ENCODE data around the gene COL27A1.

The COL27A1 gene

DNA sequence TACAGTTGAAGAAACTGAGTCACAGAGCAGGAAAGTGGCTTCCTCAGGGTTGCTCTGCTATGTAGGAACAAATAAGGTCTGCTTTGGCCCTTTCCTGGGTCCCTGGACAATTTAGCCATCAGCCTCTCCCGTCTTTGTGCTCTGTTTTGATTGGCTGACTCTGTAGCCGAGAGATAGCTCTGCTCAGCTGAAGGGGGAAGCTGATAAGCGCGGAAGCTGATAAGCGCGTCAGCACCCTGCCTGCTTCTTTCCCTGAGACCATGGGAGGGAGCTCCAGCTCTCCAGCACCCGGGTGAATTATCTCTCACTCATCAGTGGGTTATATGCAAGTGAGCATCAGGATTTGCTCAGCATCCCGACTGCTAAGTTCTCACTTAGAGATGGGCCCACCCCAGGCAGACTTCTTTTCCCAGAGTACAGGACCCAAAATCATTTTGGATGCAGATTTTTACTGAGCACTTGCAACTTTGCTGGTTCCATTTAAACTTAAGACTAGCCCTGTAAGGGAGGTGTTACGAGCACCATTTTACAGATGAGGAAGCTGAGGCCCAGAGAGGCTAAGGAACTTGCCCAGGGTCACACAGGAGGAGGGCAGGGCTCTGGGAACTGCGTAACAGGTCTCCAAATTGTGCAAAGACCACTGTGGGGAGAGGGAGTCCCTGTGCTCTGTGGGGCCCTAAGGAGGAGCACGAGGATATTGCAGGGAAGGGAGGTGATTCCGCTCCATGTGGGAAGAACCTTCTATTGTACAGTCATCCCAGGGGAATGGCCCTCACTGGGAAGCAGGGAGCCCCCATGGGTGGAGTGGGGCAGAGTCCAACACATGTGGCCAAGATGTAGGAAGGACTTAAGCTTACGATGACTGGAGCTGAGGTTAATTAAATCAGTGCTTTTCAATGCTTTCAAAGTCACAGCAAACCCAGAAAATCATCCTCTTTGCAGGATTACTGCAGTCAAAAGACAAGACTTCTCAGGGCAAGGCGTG, 83.8 kb downstream of the COL27A1 start:
- H3K79me1 ChIP-seq (ENCODE audit: low read depth, low read length): no peaks in the 10 kb centered on the region
- H3K4me1 ChIP-seq (ENCODE audit: control insufficient read depth in 2 of 2, insufficient read depth in 1 of 2, low read depth in 1 of 2, low read length in 2 of 2): peaks cover 9 to 30% of the 10 kb centered on the region in 2 donors
- no peak overlapping the region for H4K91ac ChIP-seq (ENCODE audit: low read depth, low read length, poor library complexity)
- no peak overlapping the region for H2AK5ac ChIP-seq (ENCODE audit: low read depth, low read length)
- no peak overlapping the region for H2AFZ ChIP-seq (ENCODE audit: low read length)
- H3K23ac ChIP-seq (ENCODE audit: low read depth, low read length, poor library complexity): no peak overlapping the region
- DNase-seq (ENCODE audit: low spot score): no peak
- H2BK120ac ChIP-seq (ENCODE audit: low read depth, low read length): no peak overlapping the region
- no peak overlapping the region for H3K4me3 ChIP-seq (ENCODE audit: low read length in 2 of 2)
- H2BK15ac ChIP-seq (ENCODE audit: low read length): no peak overlapping the region
- H3K18ac ChIP-seq (ENCODE audit: low read length): no peak overlapping the region
- no peak overlapping the region for H2BK12ac ChIP-seq (ENCODE audit: low read length)
- H3K4ac ChIP-seq (ENCODE audit: low read length): no peak overlapping the region
- no CpG with 5 or more reads among the region's 14 CpGs for WGBS, 2 donors (ENCODE audit: extremely low coverage in 2 of 2, insufficient read length in 2 of 2, insufficient replicate concordance in 1 of 2)
- no peak overlapping the region for H3K4me2 ChIP-seq (ENCODE audit: insufficient read depth, low read length, poor library complexity, severe bottlenecking)
- H3K9me3 ChIP-seq (replicated peaks in 1 of 2; ENCODE audit: control insufficient read depth in 2 of 2, insufficient read depth in 1 of 2, low read depth in 1 of 2, low read length in 2 of 2): no peaks in the 10 kb centered on the region
- H2BK5ac ChIP-seq (ENCODE audit: low read length): no peak overlapping the region
- no peak overlapping the region for H3K27ac ChIP-seq (replicated peaks; ENCODE audit: low read length)
- no peak overlapping the region for H4K8ac ChIP-seq (ENCODE audit: low read depth, low read length)
- H3K36me3 ChIP-seq (replicated peaks in 1 of 2; ENCODE audit: control insufficient read depth in 2 of 2, insufficient read depth in 2 of 2, low read length in 2 of 2): no peaks in the 10 kb centered on the region
- H3K27me3 ChIP-seq (ENCODE audit: control insufficient read depth in 3 of 3, insufficient read depth in 3 of 3, low read depth in 1 of 3, low read length in 3 of 3): no peaks in the 10 kb centered on the region
- H3K9ac ChIP-seq (ENCODE audit: low read depth, low read length, poor library complexity): no peak overlapping the region
- no peak overlapping the region for H3K14ac ChIP-seq (ENCODE audit: low read length)

- no peak overlapping the region for H2BK15ac ChIP-seq (ENCODE audit: low read length)
- no peaks in the 10 kb centered on the region for H3K27me3 ChIP-seq (ENCODE audit: control insufficient read depth in 3 of 3, insufficient read depth in 3 of 3, low read depth in 1 of 3, low read length in 3 of 3)
- no peak overlapping the region for H4K91ac ChIP-seq (ENCODE audit: low read depth, low read length, poor library complexity)
- peak overlapping the region; percentile 53 for H2BK120ac ChIP-seq (ENCODE audit: low read depth, low read length)
- no peak overlapping the region for H2AFZ ChIP-seq (ENCODE audit: low read length)
- H3K27ac ChIP-seq (replicated peaks; ENCODE audit: low read length): no peak overlapping the region
- no peak overlapping the region for H3K4me2 ChIP-seq (ENCODE audit: insufficient read depth, low read length, poor library complexity, severe bottlenecking)
- no peaks in the 10 kb centered on the region for H3K36me3 ChIP-seq (replicated peaks in 1 of 2; ENCODE audit: control insufficient read depth in 2 of 2, insufficient read depth in 2 of 2, low read length in 2 of 2)
- H3K18ac ChIP-seq (ENCODE audit: low read length): no peak overlapping the region
- H2BK12ac ChIP-seq (ENCODE audit: low read length): no peak overlapping the region
- H3K23ac ChIP-seq (ENCODE audit: low read depth, low read length, poor library complexity): peak overlapping the region; percentile 2
- H2BK5ac ChIP-seq (ENCODE audit: low read length): no peak overlapping the region
- no peak overlapping the region for H3K4ac ChIP-seq (ENCODE audit: low read length)
- H3K9ac ChIP-seq (ENCODE audit: low read depth, low read length, poor library complexity): no peak overlapping the region
- H3K4me3 ChIP-seq (ENCODE audit: low read length in 2 of 2): no peak overlapping the region
- H3K4me1 ChIP-seq (ENCODE audit: control insufficient read depth in 2 of 2, insufficient read depth in 1 of 2, low read depth in 1 of 2, low read length in 2 of 2): peaks cover 6 to 27% of the 10 kb centered on the region in 2 donors
- no peak for DNase-seq (ENCODE audit: low spot score)
- H4K8ac ChIP-seq (ENCODE audit: low read depth, low read length): peak overlapping the region; percentile 57
- peak overlapping the region; percentile 17 for H2AK5ac ChIP-seq (ENCODE audit: low read depth, low read length)
- no peaks in the 10 kb centered on the region for H3K79me1 ChIP-seq (ENCODE audit: low read depth, low read length)
- H3K14ac ChIP-seq (ENCODE audit: low read length): peak overlapping the region; percentile 40
- WGBS, 2 donors (ENCODE audit: extremely low coverage in 2 of 2, insufficient read length in 2 of 2, insufficient replicate concordance in 1 of 2): no CpG with 5 or more reads among the region's 8 CpGs
- H3K9me3 ChIP-seq (replicated peaks in 1 of 2; ENCODE audit: control insufficient read depth in 2 of 2, insufficient read depth in 1 of 2, low read depth in 1 of 2, low read length in 2 of 2): no peaks in the 10 kb centered on the region
Observed at GRCh38 chr9:114240216-114240615, 84.9 kb downstream of the COL27A1 start.

- H3K79me1 ChIP-seq (ENCODE audit: low read depth, low read length): no peaks in the 10 kb centered on the region
- no peak overlapping the region for H3K27ac ChIP-seq (replicated peaks; ENCODE audit: low read length)
- WGBS, 2 donors (ENCODE audit: extremely low coverage in 2 of 2, insufficient read length in 2 of 2, insufficient replicate concordance in 1 of 2): no CpG with 5 or more reads among the region's 21 CpGs
- H3K18ac ChIP-seq (ENCODE audit: low read length): no peak overlapping the region
- H2BK120ac ChIP-seq (ENCODE audit: low read depth, low read length): peak overlapping the region; percentile 53
- no peak overlapping the region for H2BK15ac ChIP-seq (ENCODE audit: low read length)
- no peak overlapping the region for H2AFZ ChIP-seq (ENCODE audit: low read length)
- H2BK5ac ChIP-seq (ENCODE audit: low read length): no peak overlapping the region
- H3K4me1 ChIP-seq (ENCODE audit: control insufficient read depth in 2 of 2, insufficient read depth in 1 of 2, low read depth in 1 of 2, low read length in 2 of 2): peaks cover 4 to 27% of the 10 kb centered on the region in 2 donors
- H3K9ac ChIP-seq (ENCODE audit: low read depth, low read length, poor library complexity): no peak overlapping the region
- H3K36me3 ChIP-seq (replicated peaks in 1 of 2; ENCODE audit: control insufficient read depth in 2 of 2, insufficient read depth in 2 of 2, low read length in 2 of 2): no peaks in the 10 kb centered on the region
- no peak overlapping the region for H2BK12ac ChIP-seq (ENCODE audit: low read length)
- no peak overlapping the region for H3K23ac ChIP-seq (ENCODE audit: low read depth, low read length, poor library complexity)
- H3K4me3 ChIP-seq (ENCODE audit: low read length in 2 of 2): no peak overlapping the region
- H3K4ac ChIP-seq (ENCODE audit: low read length): no peak overlapping the region
- H3K27me3 ChIP-seq (ENCODE audit: control insufficient read depth in 3 of 3, insufficient read depth in 3 of 3, low read depth in 1 of 3, low read length in 3 of 3): no peaks in the 10 kb centered on the region
- no peaks in the 10 kb centered on the region for H3K9me3 ChIP-seq (replicated peaks in 1 of 2; ENCODE audit: control insufficient read depth in 2 of 2, insufficient read depth in 1 of 2, low read depth in 1 of 2, low read length in 2 of 2)
- H3K14ac ChIP-seq (ENCODE audit: low read length): peak overlapping the region; percentile 40
- H4K91ac ChIP-seq (ENCODE audit: low read depth, low read length, poor library complexity): no peak overlapping the region
- H2AK5ac ChIP-seq (ENCODE audit: low read depth, low read length): no peak overlapping the region
- no peak overlapping the region for H3K4me2 ChIP-seq (ENCODE audit: insufficient read depth, low read length, poor library complexity, severe bottlenecking)
- H4K8ac ChIP-seq (ENCODE audit: low read depth, low read length): no peak overlapping the region
- DNase-seq (ENCODE audit: low spot score): no peak
Observed at GRCh38 chr9:114240647-114241558, 85.6 kb downstream of the COL27A1 start.

GRCh38 chr9:114242837-114243236, 87.5 kb downstream of the COL27A1 start:
- WGBS, 2 donors (ENCODE audit: extremely low coverage in 2 of 2, insufficient read length in 2 of 2, insufficient replicate concordance in 1 of 2): no CpG with 5 or more reads among the region's 8 CpGs
- Histone ChIP-seq H3K4me1 (ENCODE audit: control insufficient read depth in 2 of 2, insufficient read depth in 1 of 2, low read depth in 1 of 2, low read length in 2 of 2) (peaks cover 4 to 27% of the 10 kb centered on the region in 2 donors), H3K9ac (ENCODE audit: low read depth, low read length, poor library complexity) (no peak overlapping the region), H2BK120ac (ENCODE audit: low read depth, low read length) (no peak overlapping the region), H2AK5ac (ENCODE audit: low read depth, low read length) (no peak overlapping the region), H2BK15ac (ENCODE audit: low read length) (no peak overlapping the region), H4K8ac (ENCODE audit: low read depth, low read length) (no peak overlapping the region), H2BK5ac (ENCODE audit: low read length) (no peak overlapping the region), H3K18ac (ENCODE audit: low read length) (no peak overlapping the region), H3K27me3 (ENCODE audit: control insufficient read depth in 3 of 3, insufficient read depth in 3 of 3, low read depth in 1 of 3, low read length in 3 of 3) (no peaks in the 10 kb centered on the region), H3K23ac (ENCODE audit: low read depth, low read length, poor library complexity) (no peak overlapping the region), H3K4me2 (ENCODE audit: insufficient read depth, low read length, poor library complexity, severe bottlenecking) (no peak overlapping the region), H4K91ac (ENCODE audit: low read depth, low read length, poor library complexity) (no peak overlapping the region), H3K4ac (ENCODE audit: low read length) (no peak overlapping the region), H3K9me3 (replicated peaks in 1 of 2; ENCODE audit: control insufficient read depth in 2 of 2, insufficient read depth in 1 of 2, low read depth in 1 of 2, low read length in 2 of 2) (no peaks in the 10 kb centered on the region), H3K4me3 (ENCODE audit: low read length in 2 of 2) (no peak overlapping the region), H2AFZ (ENCODE audit: low read length) (no peak overlapping the region), H3K27ac (replicated peaks; ENCODE audit: low read length) (no peak overlapping the region), H3K79me1 (ENCODE audit: low read depth, low read length) (no peaks in the 10 kb centered on the region), H3K36me3 (replicated peaks in 1 of 2; ENCODE audit: control insufficient read depth in 2 of 2, insufficient read depth in 2 of 2, low read length in 2 of 2) (no peaks in the 10 kb centered on the region), H3K14ac (ENCODE audit: low read length) (no peak overlapping the region), H2BK12ac (ENCODE audit: low read length) (no peak overlapping the region)
- DNase-seq (ENCODE audit: low spot score): no peak

Measured in neuronal stem cell (in vitro differentiated cells).